Measurements from ENCODE around the gene GDPD1.

GRCh38 chr17:59234631-59235030 lies 14.3 kb downstream of the GDPD1 start:
- TF ChIP-seq, protein P1, sequence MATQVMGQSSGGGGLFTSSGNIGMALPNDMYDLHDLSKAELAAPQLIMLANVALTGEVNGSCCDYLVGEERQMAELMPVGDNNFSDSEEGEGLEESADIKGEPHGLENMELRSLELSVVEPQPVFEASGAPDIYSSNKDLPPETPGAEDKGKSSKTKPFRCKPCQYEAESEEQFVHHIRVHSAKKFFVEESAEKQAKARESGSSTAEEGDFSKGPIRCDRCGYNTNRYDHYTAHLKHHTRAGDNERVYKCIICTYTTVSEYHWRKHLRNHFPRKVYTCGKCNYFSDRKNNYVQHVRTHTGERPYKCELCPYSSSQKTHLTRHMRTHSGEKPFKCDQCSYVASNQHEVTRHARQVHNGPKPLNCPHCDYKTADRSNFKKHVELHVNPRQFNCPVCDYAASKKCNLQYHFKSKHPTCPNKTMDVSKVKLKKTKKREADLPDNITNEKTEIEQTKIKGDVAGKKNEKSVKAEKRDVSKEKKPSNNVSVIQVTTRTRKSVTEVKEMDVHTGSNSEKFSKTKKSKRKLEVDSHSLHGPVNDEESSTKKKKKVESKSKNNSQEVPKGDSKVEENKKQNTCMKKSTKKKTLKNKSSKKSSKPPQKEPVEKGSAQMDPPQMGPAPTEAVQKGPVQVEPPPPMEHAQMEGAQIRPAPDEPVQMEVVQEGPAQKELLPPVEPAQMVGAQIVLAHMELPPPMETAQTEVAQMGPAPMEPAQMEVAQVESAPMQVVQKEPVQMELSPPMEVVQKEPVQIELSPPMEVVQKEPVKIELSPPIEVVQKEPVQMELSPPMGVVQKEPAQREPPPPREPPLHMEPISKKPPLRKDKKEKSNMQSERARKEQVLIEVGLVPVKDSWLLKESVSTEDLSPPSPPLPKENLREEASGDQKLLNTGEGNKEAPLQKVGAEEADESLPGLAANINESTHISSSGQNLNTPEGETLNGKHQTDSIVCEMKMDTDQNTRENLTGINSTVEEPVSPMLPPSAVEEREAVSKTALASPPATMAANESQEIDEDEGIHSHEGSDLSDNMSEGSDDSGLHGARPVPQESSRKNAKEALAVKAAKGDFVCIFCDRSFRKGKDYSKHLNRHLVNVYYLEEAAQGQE (IDR thresholded peaks at IDR 0.05; ENCODE audit: borderline replicate concordance), result no peak
- TF ChIP-seq, protein P1 (CRISPR knock-in tag; IDR thresholded peaks at IDR 0.05; ENCODE audit: low read depth), result no peak
- no peak for TF ChIP-seq ESRRA (IDR thresholded peaks at IDR 0.05; ENCODE audit: borderline replicate concordance, low read depth)
- TF ChIP-seq CBFA2T3 (IDR thresholded peaks at IDR 0.05), result no peak
- TF ChIP-seq, protein P2, sequence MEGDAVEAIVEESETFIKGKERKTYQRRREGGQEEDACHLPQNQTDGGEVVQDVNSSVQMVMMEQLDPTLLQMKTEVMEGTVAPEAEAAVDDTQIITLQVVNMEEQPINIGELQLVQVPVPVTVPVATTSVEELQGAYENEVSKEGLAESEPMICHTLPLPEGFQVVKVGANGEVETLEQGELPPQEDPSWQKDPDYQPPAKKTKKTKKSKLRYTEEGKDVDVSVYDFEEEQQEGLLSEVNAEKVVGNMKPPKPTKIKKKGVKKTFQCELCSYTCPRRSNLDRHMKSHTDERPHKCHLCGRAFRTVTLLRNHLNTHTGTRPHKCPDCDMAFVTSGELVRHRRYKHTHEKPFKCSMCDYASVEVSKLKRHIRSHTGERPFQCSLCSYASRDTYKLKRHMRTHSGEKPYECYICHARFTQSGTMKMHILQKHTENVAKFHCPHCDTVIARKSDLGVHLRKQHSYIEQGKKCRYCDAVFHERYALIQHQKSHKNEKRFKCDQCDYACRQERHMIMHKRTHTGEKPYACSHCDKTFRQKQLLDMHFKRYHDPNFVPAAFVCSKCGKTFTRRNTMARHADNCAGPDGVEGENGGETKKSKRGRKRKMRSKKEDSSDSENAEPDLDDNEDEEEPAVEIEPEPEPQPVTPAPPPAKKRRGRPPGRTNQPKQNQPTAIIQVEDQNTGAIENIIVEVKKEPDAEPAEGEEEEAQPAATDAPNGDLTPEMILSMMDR (IDR thresholded peaks at IDR 0.05 in 2 of 3, conservative IDR thresholded peaks at IDR 0.05 in 1 of 3; ENCODE audit: insufficient read depth in 2 of 3, low read depth in 1 of 3, low read length in 3 of 3), result no peak
- TF ChIP-seq, protein P3, sequence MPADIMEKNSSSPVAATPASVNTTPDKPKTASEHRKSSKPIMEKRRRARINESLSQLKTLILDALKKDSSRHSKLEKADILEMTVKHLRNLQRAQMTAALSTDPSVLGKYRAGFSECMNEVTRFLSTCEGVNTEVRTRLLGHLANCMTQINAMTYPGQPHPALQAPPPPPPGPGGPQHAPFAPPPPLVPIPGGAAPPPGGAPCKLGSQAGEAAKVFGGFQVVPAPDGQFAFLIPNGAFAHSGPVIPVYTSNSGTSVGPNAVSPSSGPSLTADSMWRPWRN (IDR thresholded peaks at IDR 0.05; ENCODE audit: low read depth), result no peak
- TF ChIP-seq CBX5 (IDR thresholded peaks at IDR 0.05; ENCODE audit: borderline replicate concordance, low read depth), result no peak
- TF ChIP-seq, protein P4, sequence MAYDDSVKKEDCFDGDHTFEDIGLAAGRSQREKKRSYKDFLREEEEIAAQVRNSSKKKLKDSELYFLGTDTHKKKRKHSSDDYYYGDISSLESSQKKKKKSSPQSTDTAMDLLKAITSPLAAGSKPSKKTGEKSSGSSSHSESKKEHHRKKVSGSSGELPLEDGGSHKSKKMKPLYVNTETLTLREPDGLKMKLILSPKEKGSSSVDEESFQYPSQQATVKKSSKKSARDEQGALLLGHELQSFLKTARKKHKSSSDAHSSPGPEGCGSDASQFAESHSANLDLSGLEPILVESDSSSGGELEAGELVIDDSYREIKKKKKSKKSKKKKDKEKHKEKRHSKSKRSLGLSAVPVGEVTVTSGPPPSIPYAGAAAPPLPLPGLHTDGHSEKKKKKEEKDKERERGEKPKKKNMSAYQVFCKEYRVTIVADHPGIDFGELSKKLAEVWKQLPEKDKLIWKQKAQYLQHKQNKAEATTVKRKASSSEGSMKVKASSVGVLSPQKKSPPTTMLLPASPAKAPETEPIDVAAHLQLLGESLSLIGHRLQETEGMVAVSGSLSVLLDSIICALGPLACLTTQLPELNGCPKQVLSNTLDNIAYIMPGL (CRISPR knock-in tag; IDR thresholded peaks at IDR 0.05), result no peak
- TF ChIP-seq, protein P5, sequence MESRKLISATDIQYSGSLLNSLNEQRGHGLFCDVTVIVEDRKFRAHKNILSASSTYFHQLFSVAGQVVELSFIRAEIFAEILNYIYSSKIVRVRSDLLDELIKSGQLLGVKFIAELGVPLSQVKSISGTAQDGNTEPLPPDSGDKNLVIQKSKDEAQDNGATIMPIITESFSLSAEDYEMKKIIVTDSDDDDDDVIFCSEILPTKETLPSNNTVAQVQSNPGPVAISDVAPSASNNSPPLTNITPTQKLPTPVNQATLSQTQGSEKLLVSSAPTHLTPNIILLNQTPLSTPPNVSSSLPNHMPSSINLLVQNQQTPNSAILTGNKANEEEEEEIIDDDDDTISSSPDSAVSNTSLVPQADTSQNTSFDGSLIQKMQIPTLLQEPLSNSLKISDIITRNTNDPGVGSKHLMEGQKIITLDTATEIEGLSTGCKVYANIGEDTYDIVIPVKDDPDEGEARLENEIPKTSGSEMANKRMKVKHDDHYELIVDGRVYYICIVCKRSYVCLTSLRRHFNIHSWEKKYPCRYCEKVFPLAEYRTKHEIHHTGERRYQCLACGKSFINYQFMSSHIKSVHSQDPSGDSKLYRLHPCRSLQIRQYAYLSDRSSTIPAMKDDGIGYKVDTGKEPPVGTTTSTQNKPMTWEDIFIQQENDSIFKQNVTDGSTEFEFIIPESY (CRISPR knock-in tag; IDR thresholded peaks at IDR 0.05), result no peak
- no peak for TF ChIP-seq ZNF778 (CRISPR knock-in tag; IDR thresholded peaks at IDR 0.05)
- no peak for TF ChIP-seq BRD4 (IDR thresholded peaks at IDR 0.05)
- TF ChIP-seq, protein P6, sequence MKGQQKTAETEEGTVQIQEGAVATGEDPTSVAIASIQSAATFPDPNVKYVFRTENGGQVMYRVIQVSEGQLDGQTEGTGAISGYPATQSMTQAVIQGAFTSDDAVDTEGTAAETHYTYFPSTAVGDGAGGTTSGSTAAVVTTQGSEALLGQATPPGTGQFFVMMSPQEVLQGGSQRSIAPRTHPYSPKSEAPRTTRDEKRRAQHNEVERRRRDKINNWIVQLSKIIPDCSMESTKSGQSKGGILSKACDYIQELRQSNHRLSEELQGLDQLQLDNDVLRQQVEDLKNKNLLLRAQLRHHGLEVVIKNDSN (CRISPR knock-in tag; IDR thresholded peaks at IDR 0.05), result no peak
- no peak for TF ChIP-seq PPARD (CRISPR knock-in tag; IDR thresholded peaks at IDR 0.05)

Data from K562 (cell line).